BE2C (cell line): ENCODE data around the gene C10orf90.

Source experiments
- DNase-seq: peaks from one replicate; pipeline ENCODE4 v3.0.0-alpha.2; 2020
- H3K27me3 ChIP-seq: fragments of 250-450 bp; sonication (Bioruptor Pico); 2 replicates; pipeline ENCODE4 v1.5.1; 2020; ENCODE audit warnings: mild to moderate bottlenecking
- H3K36me3 ChIP-seq: fragments of 250-450 bp; sonication (Bioruptor Pico); 2 replicates; pipeline ENCODE4 v1.5.1; 2020; ENCODE audit warnings: mild to moderate bottlenecking
- H3K4me1 ChIP-seq: fragments of 250-450 bp; sonication (Bioruptor Pico); 2 replicates; pipeline ENCODE4 v1.5.1; 2020
- H3K4me3 ChIP-seq: 2 replicates; pipeline ENCODE4 v1.5.1; 2011; ENCODE audit warnings: low read depth, low read length
- H3K9me3 ChIP-seq: fragments of 250-450 bp; sonication (Bioruptor Pico); 2 replicates; pipeline ENCODE4 v1.5.1; 2020
- CTCF ChIP-seq: IDR thresholded peaks from 2 replicates; pipeline ENCODE4 v1.5.1; 2012; ENCODE audit warnings: mild to moderate bottlenecking, low read depth, low read length

The C10orf90 gene

GRCh38 chr10:126536148-126536547, 134.3 kb downstream of the C10orf90 start:
- H3K4me3 ChIP-seq, result no peak overlapping the region
- no peaks in the 10 kb centered on the region for H3K9me3 ChIP-seq
- no peaks in the 10 kb centered on the region for H3K27me3 ChIP-seq
- no peaks in the 10 kb centered on the region for H3K4me1 ChIP-seq
- no peaks in the 10 kb centered on the region for H3K36me3 ChIP-seq
- no peak for TF ChIP-seq CTCF
- DNase-seq, result no peak

- no peaks in the 10 kb centered on the region for H3K4me1 ChIP-seq
- TF ChIP-seq CTCF, result no peak
- H3K36me3 ChIP-seq, result no peaks in the 10 kb centered on the region
- H3K9me3 ChIP-seq, result no peaks in the 10 kb centered on the region
- no peaks in the 10 kb centered on the region for H3K27me3 ChIP-seq
- DNase-seq, result no peak
- H3K4me3 ChIP-seq, result no peak overlapping the region
Measured at GRCh38 chr10:126533644-126534043, 136.8 kb downstream of the C10orf90 start.

DNA sequence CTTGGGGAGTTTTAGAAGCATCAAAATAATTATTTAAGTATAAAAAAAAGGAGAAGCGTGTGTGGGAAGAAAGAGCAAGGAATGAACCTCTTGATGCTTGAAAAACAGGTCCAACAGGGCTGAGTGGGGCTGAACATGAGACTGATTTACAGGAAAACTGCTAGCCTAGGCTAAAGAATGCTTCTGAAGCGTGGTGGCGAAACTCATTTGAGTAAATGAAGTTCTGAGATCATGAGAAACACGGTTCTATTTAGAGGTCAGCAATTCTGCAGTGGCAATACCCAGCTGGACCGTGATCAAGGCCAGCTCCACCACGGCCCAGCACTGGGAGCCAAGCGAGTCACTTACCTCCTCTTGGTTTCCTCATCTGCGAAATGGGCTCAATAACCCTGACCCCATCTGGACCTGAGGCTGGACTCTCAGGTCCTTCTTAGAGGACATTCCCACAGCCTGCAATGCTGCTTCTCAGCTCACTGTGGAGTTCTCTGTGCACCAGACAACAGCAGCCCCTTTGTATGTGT, 142.1 kb downstream of the C10orf90 start:
- H3K27me3 ChIP-seq, result no peaks in the 10 kb centered on the region
- no peaks in the 10 kb centered on the region for H3K9me3 ChIP-seq
- no peak for DNase-seq
- no peaks in the 10 kb centered on the region for H3K36me3 ChIP-seq
- no peak for TF ChIP-seq CTCF
- no peaks in the 10 kb centered on the region for H3K4me1 ChIP-seq
- no peak overlapping the region for H3K4me3 ChIP-seq

DNA sequence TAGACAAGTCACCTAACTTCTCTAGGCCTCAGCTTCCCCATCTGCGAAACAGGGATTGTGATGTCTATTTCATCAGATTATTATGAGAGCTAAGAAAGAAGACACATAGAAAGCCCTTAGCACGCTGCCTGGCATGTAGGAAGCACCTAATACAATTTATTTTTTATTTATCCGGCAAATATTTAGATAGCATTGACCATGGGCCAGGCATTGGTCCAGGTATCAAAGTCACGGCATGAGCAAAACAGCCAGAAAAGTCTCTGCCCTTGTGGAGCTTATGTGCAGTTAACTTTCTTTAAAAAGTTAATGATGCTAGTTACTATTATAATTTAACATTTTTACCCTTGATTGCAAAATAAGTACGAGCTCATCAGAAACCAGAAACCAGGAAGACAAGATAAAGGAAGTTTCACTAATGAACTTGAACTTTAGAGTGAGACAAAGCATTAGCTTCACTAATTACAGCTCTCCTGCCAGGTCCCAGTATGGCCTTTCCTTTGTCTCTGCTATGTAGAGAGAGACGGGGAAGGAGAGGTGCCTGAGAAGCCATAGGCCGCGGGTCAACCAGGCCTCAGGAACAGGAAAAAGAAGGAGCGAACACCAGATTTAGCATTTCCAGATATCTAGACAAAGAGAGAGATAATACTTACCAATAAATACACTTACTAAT, 142.7 kb downstream of the C10orf90 start:
- TF ChIP-seq CTCF, result no peak
- Histone ChIP-seq H3K36me3 (no peaks in the 10 kb centered on the region), H3K4me3 (no peak overlapping the region), H3K9me3 (no peaks in the 10 kb centered on the region), H3K27me3 (no peaks in the 10 kb centered on the region), H3K4me1 (no peaks in the 10 kb centered on the region)
- no peak for DNase-seq

- TF ChIP-seq CTCF, result no peak
- DNase-seq, result no peak
- no peak overlapping the region for H3K4me3 ChIP-seq
- no peaks in the 10 kb centered on the region for H3K27me3 ChIP-seq
- H3K4me1 ChIP-seq, result no peaks in the 10 kb centered on the region
- H3K9me3 ChIP-seq, result no peaks in the 10 kb centered on the region
- H3K36me3 ChIP-seq, result no peaks in the 10 kb centered on the region
Measured at GRCh38 chr10:126525326-126525725, 145.2 kb downstream of the C10orf90 start.

GRCh38 chr10:126524526-126524925, 146.0 kb downstream of the C10orf90 start:
- H3K4me1 ChIP-seq, result no peaks in the 10 kb centered on the region
- H3K4me3 ChIP-seq, result no peak overlapping the region
- no peaks in the 10 kb centered on the region for H3K36me3 ChIP-seq
- no peaks in the 10 kb centered on the region for H3K27me3 ChIP-seq
- no peak for TF ChIP-seq CTCF
- DNase-seq, result no peak
- H3K9me3 ChIP-seq, result no peaks in the 10 kb centered on the region
